Measurements from ENCODE around the gene SUZ12. TPM values are rescaled to one million over a fixed set of nuclear protein-coding genes. Genes with fewer than 3 reads are reported as not detected.
"Not testable (repeated sequence)": the region's sequence is repeated elsewhere in the genome, so short reads cannot be mapped to it uniquely, and the experiment has no call there.

Gene SUZ12
- total RNA-seq, 2 donors from 2014 or later: 32.6 to 41.7 TPM

DNA sequence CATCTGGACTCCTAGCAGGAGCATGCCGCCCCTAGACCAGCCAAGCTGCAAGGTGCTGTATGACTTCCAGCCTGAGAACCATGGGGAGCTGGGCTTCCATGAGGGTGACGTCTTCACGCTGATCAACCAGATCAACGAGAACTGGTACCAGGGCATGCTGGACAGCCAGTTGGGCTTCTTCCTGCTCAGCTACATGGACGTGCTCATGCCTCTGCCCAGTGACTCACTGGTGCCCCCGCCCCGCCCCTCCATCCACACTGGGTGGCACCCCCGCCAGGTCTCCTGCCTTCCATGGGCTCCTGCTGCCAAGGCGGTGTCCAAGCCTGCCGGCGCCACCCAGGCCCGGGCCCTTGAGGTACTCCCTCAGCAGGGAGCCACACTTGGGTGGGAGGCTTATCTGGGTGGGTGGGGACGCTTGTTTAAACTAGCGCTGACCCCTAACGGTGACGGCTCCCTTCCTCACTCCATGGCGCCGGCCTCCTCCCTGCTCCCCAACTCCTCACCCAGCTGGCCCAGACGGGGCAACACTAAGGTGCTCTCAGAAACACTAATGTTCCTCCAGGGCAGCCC, 104.6 kb downstream of the SUZ12 start:
- H3K9ac ChIP-seq (ENCODE audit: extremely low read depth, low read length, poor library complexity, severe bottlenecking); H3K27ac Mint-ChIP-seq; H3K4me1 ChIP-seq (ENCODE audit: control insufficient read depth, insufficient read depth, low read length); H3K27me3 ChIP-seq (ENCODE audit: control insufficient read depth, insufficient read depth, low read length, poor library complexity, severe bottlenecking); H3K9me3 ChIP-seq (ENCODE audit: control insufficient read depth, low read length); H3K4me3 ChIP-seq (ENCODE audit: low read length); H3K27ac ChIP-seq (ENCODE audit: low read depth, low read length); H3K4me1 Mint-ChIP-seq; H3K4me3 Mint-ChIP-seq; H3K9me3 Mint-ChIP-seq; H3K27me3 Mint-ChIP-seq (ENCODE audit: insufficient read depth): not testable (repeated sequence)
- peaks cover 17% of the 10 kb centered on the region for H3K36me3 ChIP-seq (ENCODE audit: control insufficient read depth, insufficient read depth, low read length)
- H3K36me3 Mint-ChIP-seq (ENCODE audit: low read depth): peaks cover 27% of the 10 kb centered on the region
- DNase-seq: peak; percentile 32
- 90 to 96% methylated on average over 6 to 19 of the region's 19 CpGs for WGBS, 2 experiments (ENCODE audit: insufficient coverage in 1 of 2, insufficient read length in 1 of 2)

DNA sequence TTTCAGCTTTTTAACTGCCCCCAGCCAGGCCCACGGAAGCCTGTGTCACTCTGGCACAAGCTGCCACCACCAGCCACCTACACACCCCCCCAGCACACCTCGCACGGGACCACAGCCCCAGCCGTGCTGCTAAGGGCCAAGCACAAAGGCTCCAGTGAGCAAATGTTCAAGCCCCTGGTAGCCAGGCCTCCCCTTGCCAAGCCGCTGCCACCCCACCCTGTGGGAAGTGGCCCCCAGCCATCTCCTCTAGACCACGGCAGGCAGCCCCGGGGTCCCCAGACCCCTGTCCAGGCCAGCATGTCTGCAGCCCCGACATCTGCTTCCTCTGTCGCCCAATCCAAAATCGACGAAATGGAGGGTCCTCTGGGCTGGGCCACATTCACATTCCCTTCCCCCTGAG, 105.5 kb downstream of the SUZ12 start:
- not testable (repeated sequence) for H3K4me3 Mint-ChIP-seq; H3K27me3 Mint-ChIP-seq (ENCODE audit: insufficient read depth); H3K27me3 ChIP-seq (ENCODE audit: control insufficient read depth, insufficient read depth, low read length, poor library complexity, severe bottlenecking); H3K4me3 ChIP-seq (ENCODE audit: low read length); H3K4me1 Mint-ChIP-seq; H3K4me1 ChIP-seq (ENCODE audit: control insufficient read depth, insufficient read depth, low read length); H3K9me3 ChIP-seq (ENCODE audit: control insufficient read depth, low read length); H3K27ac ChIP-seq (ENCODE audit: low read depth, low read length); H3K27ac Mint-ChIP-seq; H3K9ac ChIP-seq (ENCODE audit: extremely low read depth, low read length, poor library complexity, severe bottlenecking); H3K9me3 Mint-ChIP-seq; DNase-seq
- H3K36me3 Mint-ChIP-seq (ENCODE audit: low read depth): peaks cover 20% of the 10 kb centered on the region
- H3K36me3 ChIP-seq (ENCODE audit: control insufficient read depth, insufficient read depth, low read length): peaks cover 11% of the 10 kb centered on the region
- 93% methylated on average over 6 of the region's 11 CpGs; no CpG with 5 or more reads in 1 of the 2 experiments for WGBS, 2 experiments (ENCODE audit: insufficient coverage in 1 of 2, insufficient read length in 1 of 2)

DNA sequence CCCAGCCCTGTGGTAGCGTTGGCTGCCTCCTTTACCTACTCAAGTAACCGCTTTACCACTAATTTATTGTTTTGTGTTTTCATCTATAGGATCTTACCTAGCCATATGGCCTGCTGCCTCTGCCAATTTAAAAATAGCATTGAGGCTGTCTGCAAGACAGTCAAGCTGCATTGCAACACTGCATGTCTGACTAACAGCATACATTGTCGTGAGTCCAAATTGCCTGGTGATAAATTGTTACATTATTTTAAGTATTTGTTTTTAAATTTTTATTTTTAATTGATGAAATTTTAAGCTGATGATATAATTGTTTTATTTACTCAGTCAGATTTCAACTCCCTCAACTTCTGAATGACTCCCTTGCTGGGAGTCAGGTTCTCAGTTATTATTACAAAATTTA, 108.8 kb downstream of the SUZ12 start:
- not testable (repeated sequence) for H3K9me3 Mint-ChIP-seq; DNase-seq; H3K4me1 ChIP-seq (ENCODE audit: control insufficient read depth, insufficient read depth, low read length); H3K27me3 Mint-ChIP-seq (ENCODE audit: insufficient read depth); H3K4me3 Mint-ChIP-seq; H3K36me3 ChIP-seq (ENCODE audit: control insufficient read depth, insufficient read depth, low read length); H3K9ac ChIP-seq (ENCODE audit: extremely low read depth, low read length, poor library complexity, severe bottlenecking); H3K4me1 Mint-ChIP-seq; H3K9me3 ChIP-seq (ENCODE audit: control insufficient read depth, low read length); H3K4me3 ChIP-seq (ENCODE audit: low read length); H3K27ac Mint-ChIP-seq; H3K27me3 ChIP-seq (ENCODE audit: control insufficient read depth, insufficient read depth, low read length, poor library complexity, severe bottlenecking); H3K27ac ChIP-seq (ENCODE audit: low read depth, low read length)
- H3K36me3 Mint-ChIP-seq (ENCODE audit: low read depth): peaks cover 17% of the 10 kb centered on the region
- WGBS, 2 experiments (ENCODE audit: insufficient coverage in 1 of 2, insufficient read length in 1 of 2): 91 to 100% methylated on average over 1 to 3 of the region's 3 CpGs

DNA sequence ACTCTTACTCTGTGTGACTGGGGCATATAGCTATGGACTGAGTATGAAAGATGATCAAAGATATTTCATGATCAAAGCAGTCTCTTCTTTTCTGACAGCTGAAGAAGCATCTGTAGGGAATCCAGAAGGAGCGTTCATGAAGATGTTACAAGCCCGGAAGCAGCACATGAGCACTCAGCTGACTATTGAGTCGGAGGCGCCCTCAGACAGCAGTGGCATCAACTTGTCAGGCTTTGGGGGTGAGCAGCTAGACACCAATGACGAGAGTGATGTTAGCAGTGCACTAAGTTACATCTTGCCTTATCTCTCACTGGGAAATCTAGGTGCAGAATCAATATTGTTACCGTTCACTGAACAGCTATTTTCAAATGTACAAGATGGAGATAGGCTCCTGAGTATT, 110.9 kb downstream of the SUZ12 start:
- WGBS, 2 experiments (ENCODE audit: insufficient coverage in 1 of 2, insufficient read length in 1 of 2): 95 to 98% methylated on average over 5 of the region's 6 CpGs
- not testable (repeated sequence) for H3K9ac ChIP-seq (ENCODE audit: extremely low read depth, low read length, poor library complexity, severe bottlenecking); DNase-seq; H3K36me3 ChIP-seq (ENCODE audit: control insufficient read depth, insufficient read depth, low read length); H3K27me3 Mint-ChIP-seq (ENCODE audit: insufficient read depth); H3K9me3 Mint-ChIP-seq; H3K4me1 Mint-ChIP-seq; H3K27me3 ChIP-seq (ENCODE audit: control insufficient read depth, insufficient read depth, low read length, poor library complexity, severe bottlenecking); H3K27ac Mint-ChIP-seq; H3K4me3 ChIP-seq (ENCODE audit: low read length); H3K9me3 ChIP-seq (ENCODE audit: control insufficient read depth, low read length); H3K27ac ChIP-seq (ENCODE audit: low read depth, low read length); H3K4me3 Mint-ChIP-seq; H3K4me1 ChIP-seq (ENCODE audit: control insufficient read depth, insufficient read depth, low read length)
- peaks cover 20% of the 10 kb centered on the region for H3K36me3 Mint-ChIP-seq (ENCODE audit: low read depth)

Other genes starting within 250 kb of the SUZ12 start
- 10 to 100 TPM; 44.3 to 51.7 TPM for gene COPRS, start 77.8 kb upstream of the SUZ12 start, total RNA-seq
- gene UTP6, start 35.3 kb upstream of the SUZ12 start, total RNA-seq: 100 to 1,000 TPM in 1 of 2 donors, 10 to 100 TPM in 1; 85.3 to 100 TPM
- 10 to 100 TPM; 22.7 to 28.7 TPM for gene LRRC37B, start 70.4 kb downstream of the SUZ12 start, total RNA-seq
- gene RHOT1, start 205.5 kb downstream of the SUZ12 start, total RNA-seq: 10 to 100 TPM; 30.0 to 35.7 TPM